Fibroblast of peridontal ligament (primary cell): ENCODE results near the gene NET1.
"Not testable (repeated sequence)": the region's sequence is repeated elsewhere in the genome, so short reads cannot be mapped to it uniquely, and the experiment has no call there.

Experiments used
- DNase-seq: peaks from one replicate; pipeline ENCODE4 v3.0.0-alpha.2; 2010; ENCODE audit errors: extremely low read depth

Gene NET1

DNA sequence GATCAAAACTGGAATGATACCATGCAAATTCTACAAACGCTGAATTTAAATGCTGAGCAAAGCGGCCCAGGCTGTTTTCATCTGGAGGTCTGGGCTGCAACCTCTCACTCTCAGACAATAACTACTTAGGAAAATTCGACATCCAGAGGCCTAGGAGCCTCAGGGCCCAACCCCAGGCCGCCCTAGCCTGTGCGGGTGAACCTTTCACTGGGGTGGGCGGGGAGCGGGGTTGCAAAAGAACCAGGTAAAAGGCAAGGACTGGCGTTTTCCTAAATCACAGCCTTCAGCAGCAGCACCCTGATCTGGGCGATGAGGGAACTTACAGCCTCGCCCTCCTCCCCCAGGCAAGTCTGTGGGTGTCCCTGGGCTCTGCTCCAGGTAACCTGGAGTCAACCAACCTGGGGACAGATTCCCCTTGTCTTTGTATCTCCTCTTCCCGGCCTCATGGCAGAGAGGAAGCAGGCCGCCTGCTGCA lies 53.7 kb downstream of the NET1 start:
- DNase-seq = no peak

DNA sequence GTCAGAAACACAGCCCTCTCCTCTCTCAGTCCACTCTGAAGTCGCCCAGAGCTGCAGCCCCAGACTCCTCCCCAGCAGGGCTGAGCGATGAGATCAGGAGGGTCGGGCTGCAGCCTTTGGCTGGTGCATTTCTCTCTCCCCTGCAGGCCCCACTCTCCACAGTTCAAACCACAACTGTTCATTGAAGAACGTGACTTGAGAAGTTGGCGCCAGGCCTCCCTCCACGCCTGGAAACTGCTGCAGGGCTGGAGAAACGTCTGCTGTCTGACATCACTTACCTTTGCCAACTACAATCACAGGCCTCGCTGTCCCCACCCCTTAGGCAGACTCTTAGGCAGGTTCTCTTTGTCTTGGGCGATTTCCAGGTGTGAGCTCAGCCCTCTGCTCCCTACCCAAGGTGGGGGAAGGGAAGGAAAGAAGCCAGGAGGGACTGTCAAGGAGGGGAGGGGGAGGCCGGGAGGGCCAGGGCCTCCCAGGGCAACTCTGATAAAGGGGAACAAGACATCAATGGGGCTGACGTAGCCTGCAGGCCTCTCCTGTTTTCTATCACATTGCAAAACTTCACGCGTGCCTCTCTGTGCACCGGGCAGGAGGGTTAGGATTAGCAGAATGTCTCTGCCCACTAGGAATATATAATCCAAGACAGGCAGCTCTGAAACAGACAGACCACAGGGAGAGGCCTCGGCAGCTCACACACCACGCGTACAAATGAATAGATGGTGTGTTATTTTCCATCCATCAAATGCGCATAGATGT lies 54.3 kb downstream of the NET1 start:
- no peak for DNase-seq

- DNase-seq = no peak
Observed at GRCh38 chr10:5467207-5467535, 54.8 kb downstream of the NET1 start.

- DNase-seq = no peak
Observed at GRCh38 chr10:5467634-5468255, 55.4 kb downstream of the NET1 start.

DNA sequence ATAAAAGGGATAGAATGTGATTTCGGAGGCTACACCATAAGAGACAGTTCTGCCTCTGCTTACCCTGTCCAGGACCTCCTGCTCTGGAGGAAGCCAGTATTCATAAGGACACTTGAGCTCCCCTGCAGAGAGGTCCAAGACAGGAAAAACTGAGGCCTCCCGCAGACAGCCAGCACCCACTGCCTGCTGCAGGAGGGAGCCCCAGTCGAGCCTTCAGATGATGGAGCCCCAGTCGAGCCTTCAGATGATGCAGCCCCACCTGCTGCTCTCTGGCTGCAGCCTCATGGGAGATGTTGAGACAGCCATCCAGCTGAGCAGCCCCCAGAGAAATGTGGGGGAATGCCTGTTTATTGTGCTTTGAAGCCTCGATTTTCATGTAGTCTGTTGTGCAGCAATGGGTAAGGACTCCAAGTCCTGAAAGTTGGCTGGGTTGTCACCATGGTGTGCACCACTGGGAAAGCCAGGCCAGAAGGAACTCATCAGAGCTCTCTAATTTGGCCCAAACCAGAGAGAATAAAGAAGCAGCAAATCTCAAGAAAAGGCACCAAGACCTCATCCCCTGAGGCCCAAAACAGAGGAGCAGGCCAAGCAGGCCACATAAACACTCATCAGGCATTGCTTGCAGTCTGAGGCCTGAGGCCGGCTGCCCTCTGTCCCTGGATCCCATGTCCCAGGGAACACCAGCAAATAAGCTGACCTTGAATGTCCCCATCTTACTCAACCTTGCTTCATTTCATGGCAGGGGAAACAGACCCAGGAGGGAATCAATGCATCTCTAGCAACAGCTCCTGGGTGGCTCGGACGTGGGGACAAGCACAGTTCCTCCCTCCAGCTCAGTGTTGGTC lies 56.1 kb downstream of the NET1 start:
- DNase-seq = no peak

- no peak for DNase-seq
Observed at GRCh38 chr10:5469353-5470061, 57.1 kb downstream of the NET1 start.

DNA sequence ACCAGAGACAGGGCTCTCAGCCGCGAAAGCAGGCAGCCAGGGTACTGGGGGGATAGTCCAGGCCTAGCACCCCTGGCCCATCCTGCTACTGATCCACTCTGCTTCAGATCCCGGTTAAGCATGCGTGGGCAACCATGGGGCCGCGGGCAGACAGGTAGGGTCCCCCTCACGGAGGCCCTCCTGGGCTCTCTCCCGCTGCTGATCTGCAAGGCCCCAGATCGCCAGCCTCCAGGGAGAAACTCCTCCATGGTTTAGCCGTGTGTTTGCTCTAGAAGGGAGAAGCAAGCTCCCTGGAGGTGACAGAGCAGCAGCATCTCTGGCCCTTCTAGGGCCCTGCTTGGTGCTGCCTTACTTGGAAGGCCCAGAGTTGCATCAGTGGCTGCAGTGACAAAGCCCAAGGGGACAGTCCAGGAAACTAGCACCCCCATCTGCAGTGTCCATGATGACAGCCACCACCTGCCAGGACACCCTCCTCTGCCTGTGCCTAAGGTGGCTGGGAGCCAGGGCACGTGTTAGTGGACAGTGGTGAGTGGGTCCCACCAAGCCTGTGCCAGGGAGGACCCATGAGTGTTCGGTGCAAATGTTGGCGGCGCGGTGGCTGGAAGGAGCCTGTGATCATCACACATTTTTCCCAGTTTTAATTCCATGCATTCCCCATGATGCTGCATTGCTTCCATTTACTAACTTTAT lies 57.9 kb downstream of the NET1 start:
- DNase-seq = no peak

DNA sequence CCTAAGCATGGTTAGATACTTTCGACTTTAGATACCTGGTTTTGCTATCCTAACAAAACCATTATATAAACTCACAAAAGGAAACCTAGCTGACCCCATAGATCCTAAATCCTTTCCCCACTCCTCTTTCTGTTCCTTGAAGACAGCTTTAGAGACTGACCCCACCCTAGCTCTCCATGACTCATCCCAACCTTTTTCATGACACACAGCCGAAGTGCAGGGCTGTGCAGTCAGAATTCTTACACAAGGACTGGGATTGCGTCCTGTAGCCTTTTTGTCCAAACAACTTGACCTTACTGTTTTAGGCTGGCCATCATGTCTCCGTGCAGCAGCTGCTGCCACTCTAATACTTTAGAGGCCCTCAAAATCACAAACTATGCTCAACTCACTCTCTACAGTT lies 62.3 kb downstream of the NET1 start:
- peak; percentile 21 for DNase-seq

DNA sequence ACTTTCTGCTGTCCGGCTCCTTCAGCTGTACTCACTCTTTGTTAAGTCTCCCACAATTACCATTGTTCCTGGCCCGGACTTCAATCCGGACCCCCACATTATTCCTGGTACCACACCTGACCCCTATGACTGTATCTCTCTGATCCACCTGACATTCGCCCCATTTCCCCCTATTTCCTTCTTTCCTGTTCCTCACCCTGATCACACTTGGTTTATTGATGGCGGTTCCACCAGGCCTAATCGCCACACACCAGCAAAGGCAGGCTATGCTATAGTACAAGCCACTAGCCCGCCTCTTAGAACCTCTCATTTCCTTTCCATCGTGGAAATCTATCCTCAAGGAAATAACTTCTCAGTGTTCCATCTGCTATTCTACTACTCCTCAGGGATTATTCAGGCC lies 62.7 kb downstream of the NET1 start:
- DNase-seq = not testable (repeated sequence)

DNA sequence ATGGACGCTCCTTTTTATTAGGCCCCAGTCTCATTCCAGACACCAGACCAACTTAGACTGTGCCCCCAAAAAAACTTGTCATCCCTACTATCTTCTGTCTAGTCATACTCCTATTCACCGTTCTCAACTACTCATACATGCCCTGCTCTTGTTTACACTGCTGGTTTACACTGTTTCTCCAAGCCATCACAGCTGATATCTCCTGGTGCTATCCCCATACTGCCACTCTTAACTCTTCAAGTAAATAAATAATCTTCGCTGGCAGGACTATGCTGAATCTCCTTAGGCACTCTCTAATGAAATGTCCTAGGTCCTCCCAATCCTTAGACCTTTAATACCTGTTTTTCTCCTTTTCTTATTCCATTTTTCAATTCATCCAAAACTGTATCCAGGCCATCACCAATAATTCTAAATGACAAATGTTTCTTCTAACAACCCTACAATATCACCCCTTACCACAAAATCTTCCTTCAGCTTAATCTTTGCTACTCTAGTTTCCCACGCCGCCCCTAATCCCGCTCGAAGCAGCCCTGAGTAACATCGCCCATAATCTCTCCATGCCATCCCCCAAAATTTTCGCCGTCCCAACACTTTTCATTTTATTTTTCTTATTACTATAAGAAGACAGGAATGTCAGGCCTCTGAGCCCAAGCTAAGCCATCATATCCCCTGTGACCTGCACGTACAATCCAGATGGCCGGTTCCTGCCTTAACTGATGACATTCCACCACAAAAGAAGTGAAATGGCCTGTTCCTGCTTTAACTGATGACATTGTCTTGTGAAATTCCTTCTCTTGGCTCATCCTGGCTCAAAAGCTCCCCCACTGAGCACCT lies 63.8 kb downstream of the NET1 start:
- not testable (repeated sequence) for DNase-seq

DNA sequence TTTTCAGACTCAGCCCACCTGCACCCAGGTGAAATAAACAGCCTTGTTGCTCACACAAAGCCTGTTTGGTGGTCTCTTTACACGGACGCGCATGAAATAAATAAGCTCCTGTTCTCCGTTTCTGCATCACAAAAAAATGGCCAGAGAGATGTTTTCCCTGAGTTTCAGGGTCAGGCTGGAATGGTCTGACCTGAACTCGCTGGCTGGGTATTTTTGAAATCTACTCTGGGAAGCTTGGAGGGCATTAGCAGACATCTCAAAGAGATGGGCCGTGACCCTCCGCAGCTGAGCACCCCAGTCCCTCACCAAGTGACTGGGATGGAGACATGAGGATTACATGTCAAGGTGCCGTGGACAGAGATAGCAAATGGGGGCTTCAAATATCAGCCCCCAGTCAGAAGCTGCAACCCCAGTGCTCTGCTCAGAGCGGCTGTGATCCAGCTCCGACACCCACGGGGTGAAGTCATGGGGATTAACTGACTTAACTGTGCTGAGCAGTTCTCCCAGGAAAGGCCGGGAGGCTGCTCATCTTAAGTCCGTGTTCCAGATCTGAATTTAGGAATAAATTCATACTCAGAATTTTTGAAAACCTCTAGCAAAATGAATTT lies 64.7 kb downstream of the NET1 start:
- DNase-seq = no peak

DNA sequence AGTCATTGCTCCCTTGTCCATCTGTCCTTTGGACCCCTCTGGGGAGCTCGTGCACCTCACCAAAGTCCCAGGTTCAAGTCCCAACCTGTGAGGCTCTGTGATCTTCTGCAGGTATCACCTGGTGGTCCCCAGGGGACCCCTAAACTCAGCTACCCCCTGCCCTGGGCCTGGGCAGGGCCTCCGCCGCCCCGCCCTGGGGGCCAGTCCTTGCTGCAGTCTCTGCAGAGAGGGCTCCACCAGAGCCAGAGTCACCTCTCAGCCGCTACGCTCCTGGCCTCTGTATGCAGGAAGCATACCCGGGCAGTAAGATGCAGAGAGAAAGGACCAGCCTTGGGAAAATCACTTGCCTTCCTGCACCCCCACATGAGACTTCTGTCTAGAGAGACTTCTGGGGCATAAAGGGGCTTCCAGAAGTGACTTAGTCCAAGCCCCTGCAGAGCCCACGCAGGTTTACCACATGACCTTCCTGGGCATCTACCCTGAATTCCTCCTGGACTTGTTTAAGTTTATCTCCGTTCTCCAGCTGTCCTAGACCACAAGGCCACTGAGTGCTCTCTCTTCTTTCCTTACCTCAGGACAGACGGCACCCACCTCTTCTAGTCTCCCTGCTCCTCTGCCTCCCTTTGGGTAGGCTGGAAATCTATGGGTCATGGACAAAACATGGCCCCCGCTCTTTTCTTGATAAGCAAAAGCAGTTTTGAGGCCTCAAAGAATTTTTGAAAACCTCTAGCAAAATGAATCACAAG lies 65.8 kb downstream of the NET1 start:
- DNase-seq = no peak

GRCh38 chr10:5478694-5479305 lies 66.4 kb downstream of the NET1 start:
- no peak for DNase-seq

GRCh38 chr10:5479481-5480161 lies 67.3 kb downstream of the NET1 start:
- no peak for DNase-seq

DNA sequence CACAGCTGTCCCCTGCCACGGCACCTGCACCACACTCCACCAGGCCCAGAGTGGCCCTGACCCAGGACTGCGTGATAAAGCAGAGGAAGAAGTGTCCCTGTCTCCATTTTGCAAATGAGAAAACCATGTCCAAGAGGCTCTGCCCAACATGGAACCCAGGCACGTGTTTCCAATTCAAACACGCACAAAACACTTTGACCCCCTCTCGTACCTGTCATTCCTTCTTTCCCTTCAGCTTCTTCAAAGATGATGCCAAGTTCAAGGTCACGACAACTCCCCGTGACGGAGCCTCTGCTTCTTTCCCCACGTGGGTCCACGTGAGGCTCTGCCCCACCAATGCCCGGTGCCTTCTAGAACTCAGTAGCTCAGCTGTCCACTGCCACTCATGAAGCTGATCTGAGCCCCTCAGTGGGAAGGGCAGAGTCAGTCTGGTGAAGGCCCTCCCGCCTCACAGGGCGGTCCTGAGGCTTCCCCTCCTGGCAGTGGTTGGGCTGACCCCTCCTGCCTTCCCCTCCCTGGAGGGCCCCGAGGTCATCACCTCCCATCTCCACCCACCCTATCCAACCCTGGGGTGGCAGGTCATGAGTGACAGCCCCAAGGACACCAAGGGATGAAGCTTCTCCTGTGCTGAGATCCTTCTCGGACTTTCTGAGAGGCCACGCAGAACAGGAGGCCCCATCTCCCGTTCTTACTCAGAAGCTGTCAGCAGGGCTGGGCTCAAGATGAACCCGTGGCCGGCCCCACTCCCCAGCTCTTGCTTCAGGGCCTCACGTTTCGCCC lies 68.0 kb downstream of the NET1 start:
- no peak for DNase-seq

DNA sequence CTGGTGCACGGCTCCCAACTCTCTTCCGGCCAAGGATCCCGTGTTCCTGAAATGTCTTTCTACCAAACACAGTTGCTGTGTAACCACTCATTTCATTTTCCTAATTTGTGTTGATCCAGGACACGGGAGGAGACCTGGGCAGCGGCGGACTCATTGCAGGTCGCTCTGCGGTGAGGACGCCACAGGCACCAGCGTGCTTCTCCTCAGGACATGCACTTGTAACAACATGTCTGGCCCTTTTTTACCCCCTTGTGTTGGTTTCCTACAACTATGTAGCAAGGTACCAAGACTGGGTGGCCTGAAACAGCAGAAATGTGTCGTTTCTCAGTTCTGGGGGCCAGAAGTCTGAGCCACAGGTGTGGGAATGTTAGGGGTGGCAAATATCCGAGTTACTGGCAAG lies 68.8 kb downstream of the NET1 start:
- DNase-seq = no peak

- DNase-seq = no peak
Observed at GRCh38 chr10:5482016-5482415, 69.7 kb downstream of the NET1 start.

- DNase-seq = no peak
Observed at GRCh38 chr10:5484205-5484604, 71.8 kb downstream of the NET1 start.
